Fibroblast of villous mesenchyme (primary cell): Measurements from ENCODE around the gene ATF6. TPM values are rescaled to one million over a fixed set of nuclear protein-coding genes. Genes with fewer than 3 reads are reported as not detected.

ENCODE experiments used
- DNase-seq: peaks from one replicate; pipeline ENCODE4 v3.0.0-alpha.2; 2010; ENCODE audit warnings: low read depth
- H3K4me3 ChIP-seq: 2 replicates; pipeline ENCODE4 v1.5.1; 2011; ENCODE audit warnings: low read depth, mild to moderate bottlenecking, low read length
- small RNA-seq: library from RNA; depleted of rRNA; stranded (forward); fragments of <200 nt; gene quantifications from one replicate; pipeline ENCODE3, GENCODE V24; 2012
- total RNA-seq: library from RNA; depleted of rRNA; stranded (reverse); fragments of >200 nt; gene quantifications from 2 replicates; pipeline ENCODE4 v1.2.3, GENCODE V29; 2012
- TF ChIP-seq, protein P1 (sequence below): IDR thresholded peaks from 2 replicates; pipeline ENCODE4 v1.5.1; 2012; ENCODE audit warnings: low read depth, mild to moderate bottlenecking, low read length; ENCODE audit not compliant: insufficient read depth

The ATF6 gene
- total RNA-seq, 1 donor = 32.8 TPM

DNA sequence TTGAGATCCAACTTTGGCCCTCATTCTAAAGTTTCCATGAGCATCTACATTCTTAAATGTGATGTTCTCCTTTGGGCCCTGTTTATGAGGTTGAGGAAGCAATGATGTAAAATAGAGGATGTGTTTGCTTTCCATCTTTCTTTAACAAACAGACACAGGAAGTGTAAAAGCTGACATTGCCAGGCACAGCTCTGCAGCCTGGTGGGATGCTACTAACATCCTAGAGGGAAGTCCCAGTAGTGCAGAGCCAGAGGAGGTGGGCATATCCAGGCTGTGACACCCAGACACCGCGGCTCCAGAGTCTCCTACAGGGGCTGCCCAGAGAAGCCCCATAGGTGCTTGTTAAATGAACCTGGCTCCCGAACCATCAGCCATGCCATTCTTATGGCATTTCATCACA is 241.3 kb downstream of the ATF6 start:
- DNase-seq = no peak
- TF ChIP-seq, protein P1, sequence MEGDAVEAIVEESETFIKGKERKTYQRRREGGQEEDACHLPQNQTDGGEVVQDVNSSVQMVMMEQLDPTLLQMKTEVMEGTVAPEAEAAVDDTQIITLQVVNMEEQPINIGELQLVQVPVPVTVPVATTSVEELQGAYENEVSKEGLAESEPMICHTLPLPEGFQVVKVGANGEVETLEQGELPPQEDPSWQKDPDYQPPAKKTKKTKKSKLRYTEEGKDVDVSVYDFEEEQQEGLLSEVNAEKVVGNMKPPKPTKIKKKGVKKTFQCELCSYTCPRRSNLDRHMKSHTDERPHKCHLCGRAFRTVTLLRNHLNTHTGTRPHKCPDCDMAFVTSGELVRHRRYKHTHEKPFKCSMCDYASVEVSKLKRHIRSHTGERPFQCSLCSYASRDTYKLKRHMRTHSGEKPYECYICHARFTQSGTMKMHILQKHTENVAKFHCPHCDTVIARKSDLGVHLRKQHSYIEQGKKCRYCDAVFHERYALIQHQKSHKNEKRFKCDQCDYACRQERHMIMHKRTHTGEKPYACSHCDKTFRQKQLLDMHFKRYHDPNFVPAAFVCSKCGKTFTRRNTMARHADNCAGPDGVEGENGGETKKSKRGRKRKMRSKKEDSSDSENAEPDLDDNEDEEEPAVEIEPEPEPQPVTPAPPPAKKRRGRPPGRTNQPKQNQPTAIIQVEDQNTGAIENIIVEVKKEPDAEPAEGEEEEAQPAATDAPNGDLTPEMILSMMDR = no peak
- H3K4me3 ChIP-seq = no peak overlapping the region

DNA sequence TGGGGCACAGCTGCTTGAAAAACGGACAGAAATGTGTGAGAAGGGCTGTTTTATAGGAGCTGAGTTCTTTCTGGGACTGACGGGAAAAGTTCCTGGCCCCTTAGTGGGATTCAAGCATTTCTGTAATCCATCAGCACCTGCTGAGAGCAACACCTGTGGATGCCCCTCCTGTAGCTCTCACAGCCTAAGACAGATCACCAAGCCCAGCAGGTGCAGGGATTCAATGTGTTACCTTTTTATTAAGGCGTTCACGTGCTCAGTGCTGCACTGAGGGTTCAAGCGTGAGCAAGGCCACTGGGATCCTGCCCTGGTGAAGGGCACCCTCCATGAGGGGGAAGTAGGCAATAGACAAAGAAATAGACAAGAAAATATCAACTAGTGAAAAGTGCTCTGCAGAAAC is 242.7 kb downstream of the ATF6 start:
- DNase-seq = no peak
- TF ChIP-seq, protein P1 = no peak
- no peak overlapping the region for H3K4me3 ChIP-seq

DNA sequence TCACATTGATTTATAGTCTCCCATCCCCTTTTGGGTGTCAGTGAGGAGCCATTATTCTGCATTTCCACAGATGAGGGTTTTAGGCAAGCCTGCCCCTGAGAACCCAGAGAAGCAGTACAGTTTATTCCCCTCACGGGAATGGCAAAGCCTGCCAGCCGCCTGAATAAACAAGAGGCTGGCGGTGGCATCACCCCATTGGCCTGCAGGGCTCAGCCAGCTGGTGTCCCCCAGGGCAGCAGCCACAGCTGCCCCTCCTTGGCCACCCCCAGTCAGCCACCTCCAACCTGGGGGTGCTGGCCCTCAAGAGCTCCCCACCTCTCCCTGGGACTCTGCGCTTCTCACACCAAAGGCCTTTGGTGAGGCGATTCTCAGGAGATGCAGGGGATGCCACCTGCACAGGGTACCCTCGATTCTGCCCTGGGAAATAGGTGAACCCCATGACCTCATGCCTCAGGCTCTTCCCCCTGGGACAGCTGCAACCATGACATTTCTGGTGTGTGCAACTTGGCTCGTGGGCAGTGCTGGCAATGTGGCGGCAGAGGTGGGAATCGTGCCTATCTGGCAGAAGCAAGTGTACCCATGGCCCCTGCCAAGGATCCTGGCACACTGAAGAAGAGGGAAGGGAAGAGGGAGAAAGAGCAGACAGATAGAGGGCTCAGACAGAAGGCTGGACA is 243.5 kb downstream of the ATF6 start:
- no peak overlapping the region for H3K4me3 ChIP-seq
- TF ChIP-seq, protein P1 = no peak
- DNase-seq = no peak

DNA sequence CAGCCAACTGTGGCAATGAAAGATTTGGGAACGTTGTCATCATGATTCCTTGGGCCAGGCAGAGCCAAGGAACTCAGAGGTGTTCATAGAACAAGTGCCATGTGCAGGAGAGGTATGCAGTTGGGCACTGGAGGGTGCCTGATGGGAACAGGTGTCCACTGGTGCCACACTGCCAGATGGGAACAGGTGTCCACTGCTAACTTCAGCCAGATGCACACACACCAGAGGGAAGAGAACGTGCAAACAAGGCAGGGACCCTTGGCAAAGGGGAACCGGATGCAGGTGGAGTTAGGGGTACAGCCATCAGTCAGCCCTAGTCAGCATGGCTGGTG is 244.0 kb downstream of the ATF6 start:
- DNase-seq = no peak
- no peak overlapping the region for H3K4me3 ChIP-seq
- TF ChIP-seq, protein P1 = no peak

DNA sequence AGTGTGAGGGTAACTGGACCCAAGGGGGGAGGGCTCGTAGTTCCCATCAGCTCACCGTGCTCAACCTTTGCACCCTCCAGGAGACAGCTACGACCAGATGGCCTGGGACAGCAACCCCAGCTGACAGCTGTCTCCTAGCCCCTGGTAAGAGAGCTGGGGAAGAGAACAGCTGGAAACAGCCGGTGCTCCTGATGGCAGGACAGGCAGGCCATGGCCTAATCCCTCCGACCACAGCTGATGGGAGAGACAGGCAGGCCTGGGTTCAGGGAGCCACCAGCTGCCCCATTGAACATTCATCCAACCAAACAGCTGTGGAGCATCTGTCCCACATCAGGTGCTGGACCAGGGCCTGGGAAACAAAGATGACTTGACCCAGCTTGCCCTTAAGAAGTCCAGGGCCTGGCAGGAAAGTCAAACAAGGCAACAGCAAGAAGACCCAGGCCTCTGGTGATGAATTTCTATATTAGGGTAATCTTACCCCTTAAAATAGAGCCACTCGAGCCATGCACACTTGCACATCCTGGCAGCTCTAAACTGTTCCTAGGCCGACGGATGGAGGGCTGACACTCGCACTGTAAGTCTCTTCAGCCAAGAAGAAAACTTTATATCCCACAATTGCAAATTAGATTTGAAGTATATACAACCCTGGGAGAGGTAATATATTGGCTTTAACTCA is 245.4 kb downstream of the ATF6 start:
- no peak overlapping the region for H3K4me3 ChIP-seq
- TF ChIP-seq, protein P1 = no peak
- DNase-seq = peak; percentile 66

DNA sequence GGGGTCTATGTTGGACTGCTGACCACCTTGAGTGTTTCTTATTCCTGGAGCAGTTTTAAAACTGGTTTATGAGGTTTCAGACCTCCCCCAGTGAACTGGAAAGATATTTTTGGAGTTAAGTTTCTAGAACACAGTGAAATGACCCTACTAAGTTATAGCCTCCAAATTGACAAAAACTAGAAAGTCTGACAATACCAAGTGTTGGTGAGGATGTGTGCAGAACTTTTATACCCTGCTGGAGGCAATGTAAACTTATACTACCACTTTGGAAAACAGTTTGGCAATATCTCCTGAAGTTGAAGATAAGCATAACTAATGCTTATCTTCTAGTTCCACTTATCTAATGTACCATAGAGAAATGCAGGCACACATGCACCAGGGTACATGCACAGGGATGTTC is 247.2 kb downstream of the ATF6 start:
- TF ChIP-seq, protein P1 = no peak
- no peak for DNase-seq
- no peak overlapping the region for H3K4me3 ChIP-seq

Small RNA genes within 50 kb of the gene (small RNA-seq; reads per million reads assigned to genes)
- gene RN7SL466P = not detected

Other genes starting within 250 kb of the ATF6 start
- under 0.01 TPM in 2 replicates for gene HSPA6, start 241.8 kb upstream of the ATF6 start, total RNA-seq
- gene FCGR3A, start 216.5 kb upstream of the ATF6 start, total RNA-seq = not detected in 2 replicates
- not detected in 2 replicates for gene FCGR3B, start 135.1 kb upstream of the ATF6 start, total RNA-seq
- gene FCGR2B, start 103.2 kb upstream of the ATF6 start, total RNA-seq = not detected in 2 replicates
- 0.64 and 0.86 TPM in 2 replicates for gene FCRLA, start 59.1 kb upstream of the ATF6 start, total RNA-seq
- 2.9 and 4.3 TPM in 2 replicates for gene FCRLB, start 44.8 kb upstream of the ATF6 start, total RNA-seq
- gene DUSP12, start 16.5 kb upstream of the ATF6 start, total RNA-seq = 26.3 and 36.4 TPM in 2 replicates